ENCODE measurements around the gene GNB4. TPM values are rescaled to one million over a fixed set of nuclear protein-coding genes. Genes with fewer than 3 reads are reported as not detected.

The GNB4 gene
- total RNA-seq, 1 experiment from 2014 or later, result 26.7 TPM

DNA sequence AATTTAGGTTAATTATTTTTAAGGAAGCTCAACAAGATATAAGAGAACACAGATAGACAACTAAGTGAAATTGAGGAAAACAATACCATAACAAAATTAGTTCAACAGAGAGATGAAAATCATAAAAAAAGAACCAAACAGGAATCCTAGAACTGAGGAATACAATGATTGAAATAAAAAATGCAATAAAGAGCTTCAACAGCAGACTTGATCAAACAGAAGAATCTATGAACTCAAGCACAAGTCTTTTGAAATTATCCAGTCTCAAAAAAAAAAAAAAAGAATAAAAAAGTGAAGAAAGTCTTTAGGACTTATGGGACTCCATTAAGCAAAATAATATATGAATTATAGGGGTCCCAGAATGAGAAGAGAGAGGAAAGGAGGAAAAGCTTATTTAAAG lies 42.0 kb upstream of the GNB4 start:
- CTCF ChIA-PET, result no interaction called here
- BruUV-seq (replicated peaks), result no TSS peak
- POLR2A ChIA-PET, result interaction anchor here (0.6 kb wide), 2 partner anchors 15 to 166 kb away, joined by 3 to 6 read pairs; no protein-coding TSS in a partner anchor
- H3K9me3 ChIP-seq (ENCODE audit: control insufficient read depth, insufficient read depth, low read depth, low read length), result peaks cover 27% of the 10 kb centered on the region; the same call in 1 of the 2 replicates
- TF ChIP-seq REST (IDR thresholded peaks at IDR 0.05; ENCODE audit: insufficient read depth in 1 of 2, low read depth in 2 of 2, low read length in 1 of 2) (no peak), TCF7L2 (IDR thresholded peaks at IDR 0.05; ENCODE audit: low read depth, low read length) (no peak), SIN3A (IDR thresholded peaks at IDR 0.05; ENCODE audit: borderline replicate concordance, insufficient read depth, low read depth, low read length) (no peak), CTCF (IDR thresholded peaks at IDR 0.05) (no peak), POLR2AphosphoS5 (IDR thresholded peaks at IDR 0.05; ENCODE audit: low read depth, low read length) (no peak)
- ATAC-seq, result no peak
- no peak for DNase-seq (ENCODE audit: low read depth, low spot score)
- no peaks in the 10 kb centered on the region for H3K36me3 ChIP-seq (ENCODE audit: control insufficient read depth, insufficient read depth, low read length)
- H3K4me1 ChIP-seq (ENCODE audit: control insufficient read depth, insufficient read depth, low read length), result no peaks in the 10 kb centered on the region
- in situ Hi-C loops (cut with HindIII; ENCODE audit: low pct_unique_long_range_greater_than_20kb, low sequenced_read_pairs), result no loop called here
- H3K4me3 ChIP-seq (ENCODE audit: low read depth in 2 of 2, low read length in 2 of 2), result no peak overlapping the region
- intact Hi-C loops (cut with micrococcal nuclease; ENCODE audit: unreplicated experiment), result no loop called here
- no peak overlapping the region for H3K27ac ChIP-seq (ENCODE audit: low read length)
- H3K27me3 ChIP-seq (ENCODE audit: control insufficient read depth, insufficient read depth, low read length), result no peaks in the 10 kb centered on the region

DNA sequence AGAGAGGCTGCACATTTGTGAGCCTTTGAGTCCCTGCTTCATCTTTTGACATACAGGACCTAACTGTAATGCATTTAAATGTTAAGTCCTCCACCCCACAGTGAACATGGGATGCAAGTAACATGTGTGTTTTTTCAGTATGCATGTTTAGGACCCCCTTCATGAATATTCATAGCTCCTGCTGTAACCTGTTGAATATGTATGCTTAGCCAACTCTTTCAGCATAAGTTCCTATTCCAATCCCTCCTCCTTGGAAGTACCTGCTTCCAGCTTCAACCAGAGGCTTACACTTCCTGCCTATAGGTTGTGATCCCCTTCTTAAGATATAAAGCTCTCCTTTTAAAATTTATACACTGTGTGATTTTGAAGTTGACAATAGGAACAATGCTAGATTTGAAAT lies 36.9 kb upstream of the GNB4 start:
- H3K9me3 ChIP-seq (ENCODE audit: control insufficient read depth, insufficient read depth, low read depth, low read length), result peaks cover 4% of the 10 kb centered on the region; the same call in 1 of the 2 replicates
- intact Hi-C loops (cut with micrococcal nuclease; ENCODE audit: unreplicated experiment) (no loop called here), in situ Hi-C loops (cut with HindIII; ENCODE audit: low pct_unique_long_range_greater_than_20kb, low sequenced_read_pairs) (no loop called here)
- POLR2A ChIA-PET, result no interaction called here
- no peaks in the 10 kb centered on the region for H3K4me1 ChIP-seq (ENCODE audit: control insufficient read depth, insufficient read depth, low read length)
- no peaks in the 10 kb centered on the region for H3K27me3 ChIP-seq (ENCODE audit: control insufficient read depth, insufficient read depth, low read length)
- DNase-seq (ENCODE audit: low read depth, low spot score) (no peak), ATAC-seq (no peak)
- H3K36me3 ChIP-seq (ENCODE audit: control insufficient read depth, insufficient read depth, low read length), result no peaks in the 10 kb centered on the region
- H3K4me3 ChIP-seq (ENCODE audit: low read depth in 2 of 2, low read length in 2 of 2), result no peak overlapping the region
- CTCF ChIA-PET, result no interaction called here
- no peak overlapping the region for H3K27ac ChIP-seq (ENCODE audit: low read length)
- TF ChIP-seq CTCF (IDR thresholded peaks at IDR 0.05) (no peak), REST (IDR thresholded peaks at IDR 0.05; ENCODE audit: insufficient read depth in 1 of 2, low read depth in 2 of 2, low read length in 1 of 2) (no peak), POLR2AphosphoS5 (IDR thresholded peaks at IDR 0.05; ENCODE audit: low read depth, low read length) (no peak)
- BruUV-seq (replicated peaks), result no TSS peak

All from Panc1 (cell line).